GM18858 (cell line): ENCODE data around the gene CFC1.
"Not testable (repeated sequence)": the region's sequence is repeated elsewhere in the genome, so short reads cannot be mapped to it uniquely, and the experiment has no call there.

ENCODE experiments used
- ATAC-seq: cut with Tn5 transposase; IDR thresholded peaks from one replicate; pipeline ENCODE4 v1.9.1; 2021; ENCODE audit not compliant: unreplicated experiment

Gene CFC1

GRCh38 chr2:130599393-130599792 lies at the start of gene CFC1:
TSS of gene CFC1 (minus strand) at chr2:130599575. CDS start at chr2:130599287, 288 bp downstream.
- not testable (repeated sequence) for ATAC-seq

GRCh38 chr2:130641688-130642087 lies 42.3 kb upstream of the CFC1 start:
- ATAC-seq: not testable (repeated sequence)

GRCh38 chr2:130638973-130639372 lies 39.6 kb upstream of the CFC1 start:
- ATAC-seq: not testable (repeated sequence)

- ATAC-seq: not testable (repeated sequence)
Observed at GRCh38 chr2:130628784-130629475, 29.6 kb upstream of the CFC1 start.

- ATAC-seq: not testable (repeated sequence)
Observed at GRCh38 chr2:130611140-130611539, 11.8 kb upstream of the CFC1 start, which contains the start of gene POTEJ. TSS of gene POTEJ (plus strand) at chr2:130611440. CDS start at chr2:130611533, 93 bp downstream.

- ATAC-seq: not testable (repeated sequence)
Observed at GRCh38 chr2:130610486-130610885, 11.1 kb upstream of the CFC1 start.

GRCh38 chr2:130609002-130609920 lies 9.9 kb upstream of the CFC1 start:
- ATAC-seq: not testable (repeated sequence)

- ATAC-seq: not testable (repeated sequence)
Observed at GRCh38 chr2:130608276-130609001, 9.1 kb upstream of the CFC1 start.

- not testable (repeated sequence) for ATAC-seq
Observed at GRCh38 chr2:130601648-130602302, 2.4 kb upstream of the CFC1 start.

- ATAC-seq: not testable (repeated sequence)
Observed at GRCh38 chr2:130599926-130600325, 551 bp upstream of the CFC1 start.

- not testable (repeated sequence) for ATAC-seq
Observed at GRCh38 chr2:130598463-130598862, 912 bp downstream of the CFC1 start.

- not testable (repeated sequence) for ATAC-seq
Observed at GRCh38 chr2:130597994-130598393, 1.4 kb downstream of the CFC1 start.

GRCh38 chr2:130596757-130597156 lies 2.6 kb downstream of the CFC1 start:
- ATAC-seq: not testable (repeated sequence)

- ATAC-seq: not testable (repeated sequence)
Observed at GRCh38 chr2:130594011-130594410, 5.4 kb downstream of the CFC1 start.

GRCh38 chr2:130592791-130593414 lies 6.5 kb downstream of the CFC1 start:
- ATAC-seq: not testable (repeated sequence)

- not testable (repeated sequence) for ATAC-seq
Observed at GRCh38 chr2:130590842-130591359, 8.5 kb downstream of the CFC1 start.

GRCh38 chr2:130590170-130590841 lies 9.1 kb downstream of the CFC1 start:
- ATAC-seq: not testable (repeated sequence)

- ATAC-seq: peak; percentile 89
Observed at GRCh38 chr2:130588688-130589458, 10.5 kb downstream of the CFC1 start.
